Left hindlimb (tissue), 1 donor: ENCODE results near the gene ARL15.
"Not testable (repeated sequence)": the region's sequence is repeated elsewhere in the genome, so short reads cannot be mapped to it uniquely, and the experiment has no call there.

ENCODE experiments used
- DNase-seq: peaks from one replicate; pipeline ENCODE4 v3.0.0-alpha.2; 2018

The ARL15 gene

DNA sequence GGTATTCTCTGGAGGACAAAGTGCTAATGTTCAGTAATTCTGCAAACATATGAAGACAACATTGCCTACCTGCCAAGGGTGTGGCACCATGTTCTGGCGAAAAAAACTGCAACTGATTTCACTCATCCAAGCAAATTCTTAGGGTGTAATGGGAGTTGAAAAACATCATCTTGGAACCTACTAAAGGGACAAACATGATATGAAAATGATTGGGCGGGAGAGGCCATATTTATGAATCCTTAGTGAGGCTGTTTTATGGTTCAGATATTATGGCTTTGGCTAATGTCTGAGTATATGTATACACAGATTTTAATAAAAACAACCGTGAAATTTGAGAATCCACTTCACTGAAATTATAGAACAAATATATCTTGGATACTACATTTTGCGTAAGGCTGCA, 225.7 kb downstream of the ARL15 start:
- DNase-seq = no peak

GRCh38 chr5:54083851-54084250, 226.5 kb downstream of the ARL15 start:
- DNase-seq = no peak

DNA sequence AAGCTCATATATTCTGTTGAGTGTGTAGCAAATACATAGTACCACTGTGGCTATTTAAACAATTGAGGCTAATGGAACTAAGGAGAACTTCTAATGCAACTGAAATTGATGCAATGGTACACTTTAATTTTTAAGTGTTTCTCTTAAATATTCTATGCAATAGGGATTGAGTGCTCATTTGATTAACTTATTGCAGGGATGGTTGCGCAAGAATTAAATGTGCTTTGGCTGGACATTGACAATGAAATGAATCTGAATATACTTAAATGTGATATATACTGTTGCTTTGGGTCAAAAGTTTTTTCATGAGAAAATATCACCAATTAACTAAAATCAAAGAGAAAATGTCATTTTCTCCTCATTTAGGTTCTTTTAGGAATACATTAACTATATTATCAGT, 227.1 kb downstream of the ARL15 start:
- no peak for DNase-seq

GRCh38 chr5:54081415-54081814, 229.0 kb downstream of the ARL15 start:
- no peak for DNase-seq

GRCh38 chr5:54080831-54081230, 229.5 kb downstream of the ARL15 start:
- DNase-seq = no peak

DNA sequence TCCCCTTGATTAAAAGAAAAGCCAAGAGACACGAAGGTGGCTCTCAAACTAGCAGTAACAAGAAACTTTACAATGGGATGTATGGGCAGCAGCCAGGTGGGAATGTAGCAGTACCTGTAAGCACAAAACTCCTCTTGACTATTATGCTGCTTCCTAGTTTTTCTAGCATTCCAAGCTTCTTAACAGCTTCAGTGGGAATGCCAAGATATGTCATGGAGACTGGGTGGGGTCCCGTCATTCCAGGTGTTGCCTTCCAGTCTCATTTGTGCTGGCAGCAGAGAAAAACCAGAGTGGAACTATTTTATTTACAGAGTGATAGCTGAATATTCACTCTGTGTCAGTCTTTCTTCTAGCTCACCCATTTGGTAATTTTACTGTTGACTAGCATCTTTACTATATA, 236.6 kb downstream of the ARL15 start:
- no peak for DNase-seq

GRCh38 chr5:54073131-54073530, 237.2 kb downstream of the ARL15 start:
- DNase-seq = no peak

- DNase-seq = no peak
These were observed 243.9 kb downstream of the ARL15 start for GRCh38 chr5:54066433-54066832.

- DNase-seq = no peak
These were observed 246.6 kb downstream of the ARL15 start for GRCh38 chr5:54063817-54064216.

DNA sequence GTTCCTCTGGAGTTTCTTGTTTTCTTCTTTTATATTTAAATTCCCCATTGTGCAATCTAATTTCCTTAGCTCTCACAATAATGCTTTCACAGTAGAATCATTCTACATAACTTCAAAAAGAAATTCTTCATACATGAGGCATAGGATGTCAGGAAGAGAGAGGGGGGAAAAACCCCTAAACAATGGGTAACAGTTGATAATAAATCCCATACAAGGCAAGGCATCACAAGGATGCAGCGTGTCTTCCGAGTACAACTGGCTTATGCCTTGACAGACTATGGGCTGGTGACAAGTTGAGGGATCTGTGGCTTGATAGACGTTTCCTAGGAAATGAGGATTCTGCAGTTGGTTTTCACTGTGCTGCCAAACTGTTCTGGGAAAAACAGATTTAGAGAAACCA, 247.4 kb downstream of the ARL15 start:
- no peak for DNase-seq

DNA sequence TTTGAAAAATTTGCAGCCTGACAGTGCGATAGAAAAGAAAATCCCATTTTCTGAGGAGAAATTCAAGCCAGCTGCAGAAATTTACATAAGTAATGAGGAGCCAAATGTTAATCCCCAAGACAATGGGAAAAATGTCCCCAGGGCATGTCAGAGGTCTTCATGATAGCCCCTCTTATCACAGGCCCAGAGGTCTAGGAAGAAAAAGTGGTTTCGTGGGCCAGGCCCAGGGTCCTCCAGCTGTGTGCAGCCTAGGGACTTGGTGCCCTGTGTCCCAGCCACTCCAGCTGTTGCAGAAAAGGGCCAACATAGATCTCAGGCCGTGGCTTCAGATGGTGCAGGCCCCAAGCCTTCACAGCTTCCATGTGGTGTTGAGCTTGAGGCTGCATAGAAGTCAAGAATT, 249.5 kb downstream of the ARL15 start:
- DNase-seq = not testable (repeated sequence)

GRCh38 chr5:54049963-54050362, 260.4 kb downstream of the ARL15 start:
- DNase-seq = no peak

DNA sequence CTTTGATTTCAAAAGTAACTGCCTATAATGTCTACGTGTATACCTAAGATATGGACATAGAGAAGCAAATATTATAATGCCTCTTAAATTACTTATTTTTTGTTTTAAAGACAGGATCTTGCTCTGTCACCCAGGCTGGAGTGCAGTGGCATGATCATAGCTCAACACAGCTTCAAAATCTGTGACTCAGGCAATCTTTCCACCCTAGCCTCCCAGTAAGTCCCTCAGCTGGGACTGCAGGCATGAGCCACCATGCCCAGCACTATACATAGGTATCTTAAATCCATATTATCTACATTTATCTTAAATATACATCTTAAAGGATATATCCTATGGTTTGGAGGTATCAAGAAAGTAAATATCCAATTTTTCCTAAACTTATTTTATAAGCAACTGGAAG, 261.2 kb downstream of the ARL15 start:
- no peak for DNase-seq

DNA sequence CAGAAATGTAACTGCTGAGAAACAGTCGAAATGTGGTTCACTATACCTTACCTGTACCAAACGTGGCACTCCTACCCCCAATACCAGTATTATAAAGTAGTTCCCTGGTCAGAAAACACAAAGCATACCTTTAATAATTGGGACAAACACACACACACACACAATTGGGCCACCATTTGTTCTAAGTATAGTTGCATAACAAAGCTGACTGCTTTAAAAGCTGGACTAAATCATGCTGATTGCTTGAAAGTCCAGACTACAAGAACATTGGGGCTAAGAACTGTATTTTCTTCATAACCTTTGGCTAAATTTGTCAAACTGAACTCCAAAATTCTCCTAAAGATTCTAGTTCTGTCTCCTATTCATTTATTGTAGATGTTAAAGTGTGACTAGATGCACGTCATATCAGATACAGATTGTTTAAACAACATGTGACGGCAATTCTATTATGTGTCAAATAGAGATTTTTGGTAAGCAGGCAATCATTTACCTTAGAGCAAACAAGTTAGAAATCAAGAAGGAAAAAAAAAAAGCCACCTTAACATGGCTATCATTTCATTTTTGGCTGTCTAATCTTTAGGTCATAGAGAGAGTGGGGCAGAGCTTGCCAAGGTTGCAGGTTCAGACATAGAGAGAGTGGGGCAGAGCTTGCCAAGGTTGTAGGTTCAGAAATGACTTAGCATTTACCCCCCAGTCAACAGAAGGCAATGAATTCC, 265.1 kb downstream of the ARL15 start:
- DNase-seq = no peak

GRCh38 chr5:54044276-54044675, 266.1 kb downstream of the ARL15 start:
- DNase-seq = not testable (repeated sequence)

- no peak for DNase-seq
These were observed 269.6 kb downstream of the ARL15 start for GRCh38 chr5:54040804-54041203.

DNA sequence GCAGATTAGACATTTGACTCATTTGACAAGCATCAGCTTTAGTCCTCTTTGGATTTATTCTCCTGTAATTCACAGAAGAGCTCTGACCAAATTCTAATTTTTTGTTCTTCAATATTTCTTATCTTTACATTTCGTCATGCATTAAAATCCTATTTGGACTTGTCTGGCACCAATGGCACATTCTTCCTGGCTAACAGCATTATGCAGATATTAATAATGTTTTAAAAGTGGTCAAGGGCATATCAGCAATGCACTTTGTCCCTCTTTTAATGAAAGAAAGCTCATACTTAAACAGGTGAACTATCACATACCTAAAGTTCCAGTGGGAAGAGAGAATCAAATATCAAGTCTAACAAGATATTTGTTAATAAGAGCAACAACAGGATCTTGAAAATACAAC, 270.4 kb downstream of the ARL15 start:
- DNase-seq = no peak

- no peak for DNase-seq
These were observed 273.2 kb downstream of the ARL15 start for GRCh38 chr5:54037205-54037604.

GRCh38 chr5:54030981-54031380, 279.4 kb downstream of the ARL15 start:
- no peak for DNase-seq

DNA sequence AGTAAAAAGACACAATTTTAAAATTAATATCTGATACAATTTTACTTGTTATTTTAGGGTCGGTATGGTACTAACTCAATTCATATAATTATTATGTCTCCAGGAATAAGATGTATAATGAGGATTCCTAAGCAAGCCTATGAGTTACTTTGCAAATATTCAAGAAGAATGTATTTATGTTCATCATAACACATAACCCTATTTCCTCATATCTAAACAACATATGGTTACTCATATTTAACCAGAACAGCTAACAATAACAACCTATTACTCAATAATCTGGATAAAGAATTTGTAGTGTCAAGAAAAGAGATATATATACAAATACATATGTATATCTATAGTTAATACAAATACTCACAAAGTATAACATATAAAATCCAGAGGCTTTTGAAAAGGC, 285.9 kb downstream of the ARL15 start:
- DNase-seq = no peak

DNA sequence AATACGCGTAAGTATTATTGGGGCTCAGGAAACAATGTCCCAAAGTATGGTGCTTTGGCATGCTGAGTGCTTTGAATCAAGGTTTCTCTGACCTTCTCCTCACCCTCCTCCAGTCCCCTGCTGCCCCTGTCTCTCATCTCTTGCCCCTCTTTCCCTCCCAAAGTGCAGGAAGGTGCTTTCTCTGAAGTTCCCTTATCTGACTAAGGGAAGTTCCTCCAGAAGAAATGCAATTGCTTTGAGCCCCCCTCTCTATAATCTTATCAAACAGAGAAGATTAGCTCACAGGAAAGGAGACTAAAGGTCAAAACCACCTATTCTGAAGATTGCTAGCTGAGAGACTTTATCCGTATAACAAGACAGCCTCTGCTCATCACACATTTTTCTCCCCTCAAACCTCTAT, 288.1 kb downstream of the ARL15 start:
- DNase-seq = no peak

GRCh38 chr5:54021431-54022164, 288.8 kb downstream of the ARL15 start:
- DNase-seq = no peak

DNA sequence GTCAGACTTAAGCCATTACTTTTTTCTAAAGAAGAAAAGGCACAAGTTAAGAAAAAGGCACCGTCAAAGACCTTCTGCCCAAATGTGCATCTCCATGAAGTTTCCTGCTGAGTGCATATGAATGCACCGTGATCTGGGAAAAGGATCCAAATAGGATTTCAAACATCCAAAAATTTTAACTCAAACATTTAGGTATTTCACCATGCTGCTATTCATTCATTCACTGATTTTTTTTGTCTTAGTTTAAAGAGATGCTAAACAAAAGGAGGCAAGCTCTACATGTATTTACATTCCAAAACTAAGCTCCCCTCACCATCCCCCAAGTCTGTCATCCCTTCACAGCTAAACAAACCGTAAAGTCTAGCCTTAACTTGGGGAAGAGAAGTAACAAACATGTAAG, 291.9 kb downstream of the ARL15 start:
- no peak for DNase-seq

DNA sequence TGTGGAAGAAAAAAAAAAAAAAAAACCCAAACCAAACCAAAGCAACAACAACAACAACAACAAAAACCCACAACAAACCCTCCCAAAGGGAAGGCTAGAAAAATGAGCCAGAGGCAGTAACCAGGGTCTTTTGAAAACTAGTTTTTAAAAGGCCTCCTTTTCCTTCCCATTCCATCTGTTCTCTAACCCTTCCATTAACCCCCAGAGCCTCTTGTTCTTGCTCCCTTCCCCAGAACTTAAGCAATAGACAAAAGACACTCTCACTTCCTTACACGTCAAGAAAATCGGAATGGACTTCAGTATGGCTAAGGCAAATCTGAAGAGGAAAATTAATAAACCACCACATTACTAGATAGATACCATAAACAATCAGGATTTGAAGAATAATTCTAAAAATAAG, 292.8 kb downstream of the ARL15 start:
- no peak for DNase-seq
